Right cardiac atrium (tissue), 5 donors: ENCODE results near the gene LRRC61. TPM values are rescaled to one million over a fixed set of nuclear protein-coding genes. Genes with fewer than 3 reads are reported as not detected.

ENCODE experiments used
- ATAC-seq, 2 donors: fragments of 200-7000 bp; cut with Tn5 transposase; one replicate each; pipeline versions ENCODE4 v1.8.0 to v1.9.1; 2020; ENCODE audit warnings: moderate library complexity in 2 of 2, mild to moderate bottlenecking in 1 of 2
- DNase-seq, 3 donors: peaks; one replicate each; pipeline ENCODE4 v3.0.0-alpha.2; 2020
- H3K27ac ChIP-seq: one replicate; pipeline ENCODE4 v1.5.1; 2013; ENCODE audit warnings: mild to moderate bottlenecking, low read length, control low read depth, moderate library complexity
- H3K27me3 ChIP-seq: one replicate; pipeline ENCODE4 v1.6.1; 2013; ENCODE audit not compliant: control insufficient read depth, insufficient read depth
- H3K4me1 ChIP-seq: one replicate; pipeline ENCODE4 v1.6.1; 2013; ENCODE audit warnings: low read length; ENCODE audit not compliant: control insufficient read depth, insufficient read depth
- H3K4me3 ChIP-seq: one replicate; pipeline ENCODE4 v1.5.1; 2013; ENCODE audit warnings: low read length, control low read depth
- H3K9me3 ChIP-seq: one replicate; pipeline ENCODE4 v1.6.1; 2013; ENCODE audit warnings: low read length; ENCODE audit not compliant: control insufficient read depth
- WGBS: extraction: QIAGEN DNeasy Blood & Tissue Kit; methylation state at CpG from one replicate; pipeline ENCODE4 v1.1.7; 2013; 5-methylcytosine and 5-hydroxymethylcytosine counted together
- intact Hi-C, 4 donors: fragments of 100-400 bp; cut with DNase I; formaldehyde crosslinking; loops; one replicate each; pipeline versions ENCODE4 v1.11.0 to v1.14.0; 2022 to 2023
- polyA plus RNA-seq: library from polyadenylated mRNA; stranded (reverse); fragments of 200-250 nt; gene quantifications from one replicate; pipeline ENCODE4 v1.2.3, GENCODE V29; 2013
- total RNA-seq, 4 donors: library from RNA; stranded (reverse); fragmentation: NEBNext Ultra II Directional; extraction: Animal tissue kit (Norgen Biotek cat#: 25700); gene quantifications; one replicate each; pipeline ENCODE4 v1.2.1, GENCODE V29; 2021
- donor health status: healthy with polysubstance abuse.
- donor health status: DM: no; HTN: yes; CAD: no.
- donor health status: DM: no; HTN: no; CAD: no.
- donor health status: DM: no; HTN: yes; CAD: no; lungs with severe emphysema.
- donor health status: DM: yes; HTN: yes; CAD: no.

LRRC61 gene
- total and polyA plus RNA-seq, 5 donors: 4.4 to 8.0 (median 5.9) TPM

- H3K4me3 ChIP-seq: no peak overlapping the region
- intact Hi-C loops: no loop called here
- DNase-seq (no peak), ATAC-seq (no peak)
- no peak overlapping the region for H3K27ac ChIP-seq
- H3K27me3 ChIP-seq: no peaks in the 10 kb centered on the region
- WGBS: 95% methylated on average over 18 of the region's 18 CpGs
- H3K9me3 ChIP-seq: no peaks in the 10 kb centered on the region
- H3K4me1 ChIP-seq: peaks cover 4% of the 10 kb centered on the region
Measured at GRCh38 chr7:150332852-150333635, 9.9 kb downstream of the LRRC61 start.

GRCh38 chr7:150333659-150334058, 10.5 kb downstream of the LRRC61 start:
- Histone ChIP-seq H3K9me3 (no peaks in the 10 kb centered on the region), H3K4me1 (peaks cover 4% of the 10 kb centered on the region), H3K27me3 (no peaks in the 10 kb centered on the region), H3K4me3 (no peak overlapping the region), H3K27ac (no peak overlapping the region)
- 94% methylated on average over 10 of the region's 10 CpGs for WGBS
- ATAC-seq: no peak
- no peak for DNase-seq
- intact Hi-C loops: no loop called here

GRCh38 chr7:150334108-150334507, 11.0 kb downstream of the LRRC61 start:
- ATAC-seq (no peak), DNase-seq (no peak)
- no peaks in the 10 kb centered on the region for H3K27me3 ChIP-seq
- intact Hi-C loops: no loop called here
- H3K4me3 ChIP-seq: no peak overlapping the region
- peaks cover 4% of the 10 kb centered on the region for H3K4me1 ChIP-seq
- no peak overlapping the region for H3K27ac ChIP-seq
- no peaks in the 10 kb centered on the region for H3K9me3 ChIP-seq
- WGBS: 87% methylated on average over 8 of the region's 8 CpGs

- no peaks in the 10 kb centered on the region for H3K27me3 ChIP-seq
- WGBS: 39% methylated on average over 7 of the region's 7 CpGs
Measured at GRCh38 chr7:150335108-150335773, 12.1 kb downstream of the LRRC61 start.

GRCh38 chr7:150335774-150336112, 12.6 kb downstream of the LRRC61 start:
- Histone ChIP-seq H3K27ac (peak overlapping the region; percentile 19), H3K4me3 (no peak overlapping the region), H3K4me1 (peaks cover 4% of the 10 kb centered on the region), H3K27me3 (no peaks in the 10 kb centered on the region), H3K9me3 (no peaks in the 10 kb centered on the region)
- ATAC-seq (no peak), DNase-seq (no peak)
- intact Hi-C loops: no loop called here
- 57% methylated on average over 6 of the region's 6 CpGs for WGBS

More at GRCh38 chr7:150335108-150335773, 12.1 kb downstream of the LRRC61 start:
- peaks cover 4% of the 10 kb centered on the region for H3K4me1 ChIP-seq
- H3K4me3 ChIP-seq: no peak overlapping the region
- H3K27ac ChIP-seq: peak overlapping the region; percentile 19
- ATAC-seq: peak; percentile 18 to 43
- intact Hi-C loops: no loop called here
- H3K9me3 ChIP-seq: no peaks in the 10 kb centered on the region
- DNase-seq: peak in 1 of 3 donors; percentile 54

GRCh38 chr7:150336746-150337145, 13.6 kb downstream of the LRRC61 start:
- DNase-seq: peak in 1 of 3 donors; percentile 56
- intact Hi-C loops: no loop called here
- Histone ChIP-seq H3K27ac (no peak overlapping the region), H3K9me3 (no peaks in the 10 kb centered on the region), H3K27me3 (no peaks in the 10 kb centered on the region), H3K4me1 (peaks cover 4% of the 10 kb centered on the region), H3K4me3 (no peak overlapping the region)
- ATAC-seq: no peak
- 95% methylated on average over 14 of the region's 14 CpGs for WGBS

GRCh38 chr7:150337179-150337578, 14.0 kb downstream of the LRRC61 start:
- 91% methylated on average over 18 of the region's 18 CpGs for WGBS
- no peaks in the 10 kb centered on the region for H3K27me3 ChIP-seq
- H3K27ac ChIP-seq: no peak overlapping the region
- DNase-seq: peak in 1 of 3 donors; percentile 53
- intact Hi-C loops: no loop called here
- no peak for ATAC-seq
- peaks cover 4% of the 10 kb centered on the region for H3K4me1 ChIP-seq
- H3K4me3 ChIP-seq: no peak overlapping the region
- no peaks in the 10 kb centered on the region for H3K9me3 ChIP-seq

- H3K4me1 ChIP-seq: peaks cover 4% of the 10 kb centered on the region
- WGBS: 91% methylated on average over 6 of the region's 6 CpGs
Measured at GRCh38 chr7:150337659-150338081, 14.5 kb downstream of the LRRC61 start.

GRCh38 chr7:150338166-150338829, 15.1 kb downstream of the LRRC61 start:
- no peak for ATAC-seq
- H3K27me3 ChIP-seq: no peaks in the 10 kb centered on the region

More at GRCh38 chr7:150337659-150338081, 14.5 kb downstream of the LRRC61 start:
- Histone ChIP-seq H3K27ac (no peak overlapping the region), H3K4me3 (no peak overlapping the region), H3K9me3 (no peaks in the 10 kb centered on the region), H3K27me3 (no peaks in the 10 kb centered on the region)
- ATAC-seq (no peak), DNase-seq (no peak)
- intact Hi-C loops: no loop called here

GRCh38 chr7:150339409-150339809, 16.3 kb downstream of the LRRC61 start:
- WGBS: 70% methylated on average over 9 of the region's 9 CpGs
- H3K27ac ChIP-seq: no peak overlapping the region
- ATAC-seq (no peak), DNase-seq (no peak)
- no peaks in the 10 kb centered on the region for H3K9me3 ChIP-seq
- H3K27me3 ChIP-seq: no peaks in the 10 kb centered on the region
- no peak overlapping the region for H3K4me3 ChIP-seq
- intact Hi-C loops: no loop called here
- H3K4me1 ChIP-seq: peaks cover 4% of the 10 kb centered on the region

More at GRCh38 chr7:150338166-150338829, 15.1 kb downstream of the LRRC61 start:
- no peak for DNase-seq
- no peak overlapping the region for H3K4me3 ChIP-seq
- peaks cover 4% of the 10 kb centered on the region for H3K4me1 ChIP-seq
- WGBS: 80% methylated on average over 11 of the region's 11 CpGs
- H3K27ac ChIP-seq: no peak overlapping the region
- intact Hi-C loops: no loop called here
- H3K9me3 ChIP-seq: no peaks in the 10 kb centered on the region
